ENCODE data around the gene ASTN2. TPM values are rescaled to one million over a fixed set of nuclear protein-coding genes. Genes with fewer than 3 reads are reported as not detected.

Gene ASTN2
- total and polyA plus RNA-seq, 2 experiments from 2014 or later: 5.6 to 7.7 TPM

- peak; percentile 32 to 63 for DNase-seq (ENCODE audit: low read depth in 1 of 2, low spot score in 1 of 2)
These were observed 848.0 kb downstream of the ASTN2 start for GRCh38 chr9:116566677-116567488.

GRCh38 chr9:116565986-116566385 lies 848.9 kb downstream of the ASTN2 start:
- H3K9me3 ChIP-seq (ENCODE audit: low read depth): no peaks in the 10 kb centered on the region
- no peak overlapping the region for H3K4me3 ChIP-seq
- H3K4me1 ChIP-seq (ENCODE audit: low read depth): peaks cover 13% of the 10 kb centered on the region
- TF ChIP-seq, protein P1, sequence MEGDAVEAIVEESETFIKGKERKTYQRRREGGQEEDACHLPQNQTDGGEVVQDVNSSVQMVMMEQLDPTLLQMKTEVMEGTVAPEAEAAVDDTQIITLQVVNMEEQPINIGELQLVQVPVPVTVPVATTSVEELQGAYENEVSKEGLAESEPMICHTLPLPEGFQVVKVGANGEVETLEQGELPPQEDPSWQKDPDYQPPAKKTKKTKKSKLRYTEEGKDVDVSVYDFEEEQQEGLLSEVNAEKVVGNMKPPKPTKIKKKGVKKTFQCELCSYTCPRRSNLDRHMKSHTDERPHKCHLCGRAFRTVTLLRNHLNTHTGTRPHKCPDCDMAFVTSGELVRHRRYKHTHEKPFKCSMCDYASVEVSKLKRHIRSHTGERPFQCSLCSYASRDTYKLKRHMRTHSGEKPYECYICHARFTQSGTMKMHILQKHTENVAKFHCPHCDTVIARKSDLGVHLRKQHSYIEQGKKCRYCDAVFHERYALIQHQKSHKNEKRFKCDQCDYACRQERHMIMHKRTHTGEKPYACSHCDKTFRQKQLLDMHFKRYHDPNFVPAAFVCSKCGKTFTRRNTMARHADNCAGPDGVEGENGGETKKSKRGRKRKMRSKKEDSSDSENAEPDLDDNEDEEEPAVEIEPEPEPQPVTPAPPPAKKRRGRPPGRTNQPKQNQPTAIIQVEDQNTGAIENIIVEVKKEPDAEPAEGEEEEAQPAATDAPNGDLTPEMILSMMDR (IDR thresholded peaks at IDR 0.05; ENCODE audit: low read depth, low read length): no peak
- no peaks in the 10 kb centered on the region for H3K36me3 ChIP-seq
- H3K27ac ChIP-seq: no peak overlapping the region
- DNase-seq (ENCODE audit: low read depth in 1 of 2, low spot score in 1 of 2): no peak
- H3K27me3 ChIP-seq: no peaks in the 10 kb centered on the region

More at GRCh38 chr9:116566677-116567488, 848.0 kb downstream of the ASTN2 start:
- no peak overlapping the region for H3K4me3 ChIP-seq
- H3K9me3 ChIP-seq (ENCODE audit: low read depth): no peaks in the 10 kb centered on the region
- TF ChIP-seq, protein P1 (IDR thresholded peaks at IDR 0.05; ENCODE audit: low read depth, low read length): no peak
- H3K27me3 ChIP-seq: no peaks in the 10 kb centered on the region
- H3K36me3 ChIP-seq: no peaks in the 10 kb centered on the region
- peaks cover 16% of the 10 kb centered on the region for H3K4me1 ChIP-seq (ENCODE audit: low read depth)
- no peak overlapping the region for H3K27ac ChIP-seq

- Histone ChIP-seq H3K4me1 (ENCODE audit: low read depth) (peaks cover 8% of the 10 kb centered on the region), H3K4me3 (no peak overlapping the region), H3K27me3 (no peaks in the 10 kb centered on the region), H3K36me3 (no peaks in the 10 kb centered on the region), H3K27ac (no peak overlapping the region), H3K9me3 (ENCODE audit: low read depth) (no peaks in the 10 kb centered on the region)
- no peak for DNase-seq (ENCODE audit: low read depth in 1 of 2, low spot score in 1 of 2)
- TF ChIP-seq, protein P1 (IDR thresholded peaks at IDR 0.05; ENCODE audit: low read depth, low read length): no peak
These were observed 850.5 kb downstream of the ASTN2 start for GRCh38 chr9:116564266-116564793.

- DNase-seq (ENCODE audit: low read depth in 1 of 2, low spot score in 1 of 2): no peak
- Histone ChIP-seq H3K9me3 (ENCODE audit: low read depth) (no peaks in the 10 kb centered on the region), H3K27ac (no peak overlapping the region), H3K4me1 (ENCODE audit: low read depth) (peaks cover 5% of the 10 kb centered on the region), H3K36me3 (no peaks in the 10 kb centered on the region), H3K27me3 (no peaks in the 10 kb centered on the region), H3K4me3 (no peak overlapping the region)
- TF ChIP-seq, protein P1 (IDR thresholded peaks at IDR 0.05; ENCODE audit: low read depth, low read length): no peak
These were observed 855.9 kb downstream of the ASTN2 start for GRCh38 chr9:116558818-116559540.

- TF ChIP-seq, protein P1 (IDR thresholded peaks at IDR 0.05; ENCODE audit: low read depth, low read length): no peak
- H3K4me1 ChIP-seq (ENCODE audit: low read depth): peaks cover 5% of the 10 kb centered on the region
- H3K27ac ChIP-seq: no peak overlapping the region
- H3K9me3 ChIP-seq (ENCODE audit: low read depth): no peaks in the 10 kb centered on the region
- H3K36me3 ChIP-seq: no peaks in the 10 kb centered on the region
- H3K4me3 ChIP-seq: no peak overlapping the region
- H3K27me3 ChIP-seq: no peaks in the 10 kb centered on the region
- no peak for DNase-seq (ENCODE audit: low read depth in 1 of 2, low spot score in 1 of 2)
These were observed 856.8 kb downstream of the ASTN2 start for GRCh38 chr9:116558035-116558434.
